Stimulated activated CD8-positive, alpha-beta memory T cell treated with anti-CD3 and anti-CD28 coated beads, Interleukin-7, amount 100 ng/mL, for 24 hours (primary cell): ENCODE data around the gene ENKUR.
"Not testable (repeated sequence)": the region's sequence is repeated elsewhere in the genome, so short reads cannot be mapped to it uniquely, and the experiment has no call there.

Experiments used
- DNase-seq: peaks from one replicate; pipeline ENCODE4 v3.0.0-alpha.2; 2020; ENCODE audit warnings: low read depth

The ENKUR gene

GRCh38 chr10:25023278-25023677, 7.3 kb upstream of the ENKUR start:
- no peak for DNase-seq

DNA sequence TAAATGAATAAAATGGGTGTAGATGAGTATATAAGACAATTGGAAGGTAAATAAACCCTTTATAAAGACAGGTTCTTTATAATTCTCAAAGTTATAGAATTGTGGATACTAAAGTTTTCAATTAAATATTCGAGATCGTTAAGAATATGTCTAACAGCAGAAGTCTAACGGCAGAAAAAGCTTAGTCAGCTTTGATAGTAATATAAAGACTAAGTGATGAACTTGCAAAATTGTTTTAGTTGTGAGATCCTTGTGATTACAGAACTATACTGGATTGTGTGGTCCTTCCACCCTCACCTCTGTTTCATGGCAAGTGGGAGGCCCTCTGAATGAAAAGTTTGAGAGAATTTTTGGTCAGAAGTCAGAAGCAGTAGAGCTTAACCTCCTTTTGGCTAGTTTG, 2.7 kb upstream of the ENKUR start:
- DNase-seq: no peak

DNA sequence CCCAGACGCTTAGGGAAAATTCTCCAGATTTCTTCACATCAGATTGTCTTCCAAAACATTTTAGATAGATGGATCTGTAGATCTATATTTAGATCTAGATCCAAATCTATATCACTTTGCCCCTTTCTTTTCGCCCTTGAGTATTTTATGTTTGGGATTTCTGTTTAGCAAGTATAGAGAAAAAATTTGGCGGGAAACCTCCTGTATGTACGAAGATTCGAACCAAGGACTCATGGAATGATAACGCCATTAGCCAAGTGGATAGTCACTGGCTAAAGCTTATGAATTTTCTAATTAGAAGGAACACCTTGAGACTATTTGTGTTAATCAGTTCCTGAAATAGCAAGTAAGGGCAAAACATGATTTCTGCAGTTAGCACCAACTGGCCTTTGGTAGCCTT, 1.7 kb upstream of the ENKUR start:
- DNase-seq: no peak

- no peak for DNase-seq
Measured at GRCh38 chr10:25017154-25017590, 1.2 kb upstream of the ENKUR start.

GRCh38 chr10:25016376-25017153, 607 bp upstream of the ENKUR start, which contains the start of gene THNSL1:
THNSL1 (plus strand) TSS chr10:25016612; CDS start chr10:25023224, 6,612 bp downstream.
- DNase-seq: peak; percentile 91

DNA sequence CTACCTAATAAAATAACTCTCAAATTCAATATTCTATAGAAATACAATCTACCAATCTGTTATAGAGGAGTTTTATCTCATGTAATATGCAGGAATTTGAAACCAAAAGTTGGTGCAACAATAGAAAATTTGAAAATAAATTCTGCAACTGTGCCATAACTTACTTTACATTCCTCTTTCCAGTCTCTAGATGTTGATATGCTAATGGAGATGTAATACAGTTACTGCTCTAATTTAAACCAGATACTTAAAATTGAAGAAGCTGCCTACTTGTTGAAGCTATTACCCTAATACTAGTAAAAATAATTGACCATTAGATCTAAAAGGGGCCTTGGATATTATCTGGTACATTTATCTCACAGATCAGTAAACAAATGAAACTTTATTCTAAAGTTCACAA, 1.4 kb downstream of the ENKUR start:
- DNase-seq: no peak

GRCh38 chr10:25011591-25011990, 4.4 kb downstream of the ENKUR start:
- DNase-seq: not testable (repeated sequence)

DNA sequence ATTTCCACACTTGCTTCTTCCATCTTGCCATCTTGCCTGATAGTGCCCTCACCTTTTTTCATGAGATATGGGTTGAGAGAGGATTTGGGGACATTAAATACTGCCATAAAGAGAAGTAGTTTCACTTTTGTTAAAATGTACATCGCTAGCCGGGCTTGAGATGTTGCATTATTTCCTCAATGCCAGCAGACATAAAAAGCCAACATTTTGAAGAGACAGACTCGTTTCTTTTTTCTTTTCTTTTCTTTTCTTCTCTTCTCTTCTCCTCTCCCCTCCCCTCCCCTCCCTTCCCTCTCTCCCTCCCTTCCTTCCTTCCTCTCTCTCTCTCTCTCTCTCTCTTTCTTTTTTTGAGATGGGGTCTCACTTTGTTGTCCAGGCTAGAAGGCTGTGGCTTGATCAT, 17.9 kb downstream of the ENKUR start:
- no peak for DNase-seq

DNA sequence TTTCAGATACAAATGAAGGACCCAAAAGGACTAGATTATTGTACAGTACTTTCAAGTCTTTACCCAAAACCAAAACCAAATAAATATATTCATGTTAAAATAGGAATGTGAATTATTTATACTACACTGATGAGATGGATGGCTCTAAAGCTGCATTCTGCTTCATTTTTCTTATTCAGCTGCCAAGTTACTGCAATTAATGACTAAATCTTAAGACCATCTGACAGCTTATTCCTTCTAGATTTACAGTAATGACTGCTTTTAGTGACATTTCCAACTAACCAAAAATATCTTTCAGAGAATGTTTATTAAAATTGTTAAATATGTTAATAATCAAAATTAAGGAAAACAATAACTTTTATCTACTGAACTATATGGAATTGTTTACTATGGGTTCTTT, 20.9 kb downstream of the ENKUR start:
- DNase-seq: no peak

- DNase-seq: no peak
Measured at GRCh38 chr10:24993237-24993958, 22.6 kb downstream of the ENKUR start.

GRCh38 chr10:24992512-24993133, 23.3 kb downstream of the ENKUR start:
- DNase-seq: no peak

- DNase-seq: no peak
Measured at GRCh38 chr10:24991298-24991697, 24.7 kb downstream of the ENKUR start.

- no peak for DNase-seq
Measured at GRCh38 chr10:24989867-24990266, 26.1 kb downstream of the ENKUR start.

- DNase-seq: no peak
Measured at GRCh38 chr10:24988831-24989640, 26.9 kb downstream of the ENKUR start.

DNA sequence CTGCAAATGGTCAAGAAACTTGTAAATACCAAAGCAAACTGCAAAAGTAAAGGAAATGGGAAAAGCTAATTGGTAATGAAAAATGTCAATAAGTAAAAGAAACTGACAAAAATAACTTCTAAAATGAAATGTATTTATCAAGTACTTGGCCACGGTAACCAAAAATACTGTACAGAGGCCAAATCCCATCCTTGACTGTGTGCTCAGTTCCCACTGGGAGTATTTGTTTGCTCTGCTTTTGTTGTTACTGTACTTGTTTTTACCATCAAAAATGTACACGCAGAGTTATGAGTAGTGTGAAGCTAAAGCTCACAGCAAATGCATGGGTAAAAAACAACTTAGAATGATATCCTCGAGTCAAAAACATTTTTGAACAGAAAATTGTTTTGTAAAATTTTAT, 31.1 kb downstream of the ENKUR start:
- DNase-seq: no peak

- DNase-seq: no peak
Measured at GRCh38 chr10:24983946-24984345, 32.0 kb downstream of the ENKUR start.

GRCh38 chr10:24983130-24983529, 32.8 kb downstream of the ENKUR start:
- no peak for DNase-seq

GRCh38 chr10:24982319-24983112, 33.4 kb downstream of the ENKUR start:
- DNase-seq: no peak

- DNase-seq: no peak
Measured at GRCh38 chr10:24981161-24981710, 34.7 kb downstream of the ENKUR start.

GRCh38 chr10:24979685-24980084, 36.3 kb downstream of the ENKUR start:
- DNase-seq: no peak

DNA sequence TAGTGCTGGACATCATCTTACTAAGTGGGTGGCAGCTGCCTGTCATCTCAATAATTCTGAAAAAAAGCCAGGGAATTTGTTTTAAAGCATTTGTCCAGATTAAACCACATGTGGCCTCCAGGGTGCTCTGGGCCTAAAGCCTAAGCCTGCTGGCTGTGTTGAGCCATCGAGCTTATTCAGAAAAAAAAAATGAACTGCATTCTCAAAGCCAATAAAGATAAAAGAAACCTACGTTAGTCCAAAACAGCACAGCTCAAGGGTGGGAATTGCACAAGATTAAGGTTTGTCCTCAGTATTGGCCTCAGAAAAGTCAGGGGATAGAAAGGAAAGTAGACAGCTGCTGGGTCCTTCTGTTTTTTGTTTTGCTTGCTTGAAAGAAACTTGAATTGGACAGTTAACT, 41.0 kb downstream of the ENKUR start:
- no peak for DNase-seq
